GM12878 (cell line): ENCODE measurements around the gene ZNF813. TPM values are rescaled to one million over a fixed set of nuclear protein-coding genes. Genes with fewer than 3 reads are reported as not detected.
"Not testable (repeated sequence)": the region's sequence is repeated elsewhere in the genome, so short reads cannot be mapped to it uniquely, and the experiment has no call there.

Experiments used
- ATAC-seq: fragments of 200-7000 bp; cut with Tn5 transposase; 3 replicates; pipeline ENCODE4 v1.9.1; 2020; ENCODE audit warnings: mild to moderate bottlenecking, moderate library complexity
- BruUV-seq: library from RNA; stranded (reverse); fragments of 400-500 nt; replicated peaks from 2 replicates; lab custom pipeline; 2021; lab: Mats Ljungman, UMichigan
- CTCF ChIA-PET: fragments of 300-600 bp; sonication (Branson Sonifier 250); formaldehyde crosslinking; extraction: SDS; loops from one replicate; lab custom pipeline; 2021; ENCODE audit warnings: inconsistent platforms; lab: Yijun Ruan, JAX
- POLR2A ChIA-PET: fragments of 350-600 bp; formaldehyde crosslinking; extraction: SDS; loops from one replicate; lab custom pipeline; 2021; ENCODE audit warnings: inconsistent platforms; lab: Charles Lee
- RAD21 ChIA-PET: fragments of 300-600 bp; sonication (Branson Sonifier 250); formaldehyde crosslinking; loops from one replicate; lab custom pipeline; 2023; ENCODE audit warnings: antibody characterized with exemption; ENCODE audit not compliant: unreplicated experiment; lab: Charles Lee
- SMC1A ChIA-PET: fragments of 300-600 bp; sonication (Branson Sonifier 250); formaldehyde crosslinking; loops from one replicate; lab custom pipeline; 2023; ENCODE audit not compliant: unreplicated experiment, uncharacterized antibody; lab: Charles Lee
- DNase-seq: peaks from one replicate; pipeline ENCODE4 v3.0.0-alpha.2; 2011; ENCODE audit warnings: low read depth, low spot score
- FAIRE-seq: peaks from 3 replicates; lab custom pipeline; 2011; peaks lifted over from hg19 to GRCh38; lab: Jason Lieb, UNC
- H2AFZ ChIP-seq: 2 replicates; pipeline ENCODE4 v1.6.0; 2011; ENCODE audit warnings: low read depth, low read length, control low read depth; ENCODE audit not compliant: control insufficient read depth
- H3K27ac ChIP-seq: 2 replicates; pipeline ENCODE4 v1.5.1; 2011; ENCODE audit warnings: control low read depth; ENCODE audit not compliant: control insufficient read depth, insufficient read depth
- H3K27me3 ChIP-seq, 2 experiments: replicated peaks in 1 of 2; 2 replicates each; pipeline versions ENCODE4 v1.6.0 to v1.6.1; 2011; ENCODE audit warnings: low read length in 1 of 2; ENCODE audit not compliant: control insufficient read depth in 2 of 2, insufficient read depth in 2 of 2
- H3K36me3 ChIP-seq, 2 experiments: 2 replicates each; pipeline ENCODE4 v1.5.1; 2011; ENCODE audit warnings: low read length in 1 of 2; ENCODE audit not compliant: control insufficient read depth in 2 of 2, insufficient read depth in 2 of 2
- H3K4me1 ChIP-seq: 2 replicates; pipeline ENCODE4 v1.6.1; 2011; ENCODE audit warnings: mild to moderate bottlenecking, low read length, moderate library complexity, mixed read lengths; ENCODE audit not compliant: control insufficient read depth, insufficient read depth
- H3K4me2 ChIP-seq: 2 replicates; pipeline ENCODE4 v1.6.0; 2011; ENCODE audit warnings: control low read depth; ENCODE audit not compliant: control insufficient read depth, insufficient read depth
- H3K4me3 ChIP-seq: fragments of 200-600 bp; sonication (generic); 2 replicates; pipeline ENCODE4 v1.5.1; 2016
- H3K79me2 ChIP-seq: 2 replicates; pipeline ENCODE4 v1.6.0; 2011; ENCODE audit warnings: low read length; ENCODE audit not compliant: control insufficient read depth, insufficient read depth
- H3K9ac ChIP-seq: 2 replicates; pipeline ENCODE4 v1.8.0; 2011; ENCODE audit warnings: low read length, control low read depth, mixed read lengths; ENCODE audit not compliant: control insufficient read depth, insufficient read depth
- H3K9me3 ChIP-seq: replicated peaks from 3 replicates; pipeline ENCODE4 v1.5.1; 2011; ENCODE audit warnings: mild to moderate bottlenecking, low read length; ENCODE audit not compliant: control insufficient read depth, insufficient read depth
- H4K20me1 ChIP-seq: 2 replicates; pipeline ENCODE4 v1.6.0; 2011; ENCODE audit not compliant: control insufficient read depth, insufficient read depth
- CHD1 ChIP-seq: IDR thresholded peaks from 2 replicates; pipeline ENCODE4 v1.6.1; 2012; ENCODE audit warnings: low read depth, low read length, improper control_type of control experiment
- CHD4 ChIP-seq: fragments of 200-600 bp; sonication (generic); IDR thresholded peaks from 2 replicates; pipeline ENCODE4 v1.6.1; 2016; ENCODE audit warnings: mild to moderate bottlenecking
- MYC ChIP-seq: IDR thresholded peaks from 2 replicates; pipeline ENCODE4 v1.6.1; 2011; ENCODE audit warnings: mild to moderate bottlenecking, low read length, moderate library complexity, inconsistent platforms; ENCODE audit not compliant: insufficient read depth, insufficient replicate concordance, insufficient read length, severe bottlenecking
- SREBF2 ChIP-seq: IDR thresholded peaks from 2 replicates; pipeline ENCODE4 v1.6.1; 2012; ENCODE audit warnings: mild to moderate bottlenecking, low read length
- ZNF687 ChIP-seq: fragments of 450-650 bp; IDR thresholded peaks from 2 replicates; pipeline ENCODE4 v1.6.1; 2017; ENCODE audit warnings: mild to moderate bottlenecking, moderate library complexity
- WGBS: methylation state at CpG from one replicate; pipeline ENCODE4 v1.1.6; 2016; ENCODE audit warnings: low lambda C conversion rate; ENCODE audit not compliant: insufficient replicate concordance, insufficient coverage; ENCODE audit errors: missing lambda C conversion rate; 5-methylcytosine and 5-hydroxymethylcytosine counted together
- in situ Hi-C: fragments of 300-500 bp; cut with MboI; formaldehyde crosslinking; loops from 9 replicates; pipeline ENCODE4 v1.14.3; 2018; ENCODE audit warnings: mixed read lengths
- intact Hi-C: fragments of 100-400 bp; cut with micrococcal nuclease; formaldehyde crosslinking; loops from one replicate; pipeline ENCODE4 v1.14.2; 2022; ENCODE audit not compliant: unreplicated experiment
- polyA plus RNA-seq, 11 experiments: library from polyadenylated mRNA; depleted of rRNA in 4 of 11; unstranded in 6 of 11; stranded (reverse) in 5 of 11; fragments of >200 nt; fragmentation: Nextera tagmentation in 4 of 11; fragmentation: Illumina TruSeq in 1 of 11; extraction: Ambion mirVana in 4 of 11; extraction: Trizol in 1 of 11; gene quantifications; 1 replicate in 1 of 11; 2 replicates in 10 of 11; pipeline versions ENCODE4 v1.2.1 to v1.2.3, GENCODE V29; 2011 to 2016; ENCODE audit warnings: inconsistent platforms in 2 of 11, missing spikeins in 2 of 11, low read depth in 1 of 11
- total RNA-seq, 4 experiments: library from RNA; depleted of rRNA in 3 of 4; stranded (reverse); fragments of >200 nt in 3 of 4; fragmentation: Illumina TruSeq in 1 of 4; extraction: Trizol in 1 of 4; gene quantifications; 2 replicates each; pipeline versions ENCODE4 v1.2.1 to v1.2.3, GENCODE V29; 2013 to 2021

ZNF813 gene
- total and polyA plus RNA-seq, 10 of the 15 experiments (the other 5 are each of a cell fraction or from before 2014, with no cell fraction given) = 0.27 to 4.8 (median 2.6) TPM

GRCh38 chr19:53455828-53456227, 11.7 kb upstream of the ZNF813 start (continued):
- TF ChIP-seq CHD4 (no peak), ZNF687 (no peak), SREBF2 (no peak), MYC (no peak), CHD1 (no peak)

GRCh38 chr19:53460131-53460721, 7.3 kb upstream of the ZNF813 start:
- H3K36me3 ChIP-seq, H3K27me3 ChIP-seq, RAD21 ChIA-PET, H3K4me3 ChIP-seq, FAIRE-seq, H3K27ac ChIP-seq, H2AFZ ChIP-seq, in situ Hi-C loops, H3K9ac ChIP-seq, ATAC-seq, H3K4me1 ChIP-seq, H4K20me1 ChIP-seq, SMC1A ChIA-PET, H3K79me2 ChIP-seq, H3K4me2 ChIP-seq, POLR2A ChIA-PET, BruUV-seq, DNase-seq, intact Hi-C loops: not testable (repeated sequence)
- peaks cover 20% of the 10 kb centered on the region for H3K9me3 ChIP-seq
- CTCF ChIA-PET = interaction anchor here (1.0 kb wide), 1 partner anchor 586 kb away, joined by 4 read pairs; no protein-coding TSS in a partner anchor
- WGBS = 89% methylated on average over 11 of the region's 11 CpGs
